Endodermal cell (in vitro differentiated cells): ENCODE data around the gene ZNF398. TPM values are rescaled to one million over a fixed set of nuclear protein-coding genes. Genes with fewer than 3 reads are reported as not detected.

Experiments
- DNase-seq: peaks from one replicate; pipeline ENCODE4 v3.0.0-alpha.2; 2017
- H3K27ac ChIP-seq: 2 replicates; pipeline ENCODE4 v1.5.1; 2013; ENCODE audit warnings: mild to moderate bottlenecking, low read depth, low read length, moderate library complexity
- H3K27me3 ChIP-seq: 2 replicates; pipeline ENCODE4 v1.6.1; 2013; ENCODE audit warnings: mild to moderate bottlenecking, low read length, moderate library complexity; ENCODE audit not compliant: insufficient read depth, control insufficient read depth, poor library complexity, severe bottlenecking
- H3K36me3 ChIP-seq: 2 replicates; pipeline ENCODE4 v1.7.0; 2013; ENCODE audit warnings: mild to moderate bottlenecking, low read length, moderate library complexity; ENCODE audit not compliant: control insufficient read depth, insufficient read depth
- H3K4me1 ChIP-seq: one replicate; pipeline ENCODE4 v1.7.0; 2013; ENCODE audit warnings: low read length; ENCODE audit not compliant: control insufficient read depth, insufficient read depth
- H3K4me3 ChIP-seq: 2 replicates; pipeline ENCODE4 v1.5.1; 2013; ENCODE audit warnings: mild to moderate bottlenecking, low read length, moderate library complexity
- H3K9ac ChIP-seq: 2 replicates; pipeline ENCODE4 v1.6.1; 2013; ENCODE audit warnings: mild to moderate bottlenecking, low read length, moderate library complexity; ENCODE audit not compliant: poor library complexity, severe bottlenecking; ENCODE audit errors: extremely low read depth
- H3K9me3 ChIP-seq: 2 replicates; pipeline ENCODE4 v1.6.1; 2013; ENCODE audit warnings: mild to moderate bottlenecking, low read length, moderate library complexity; ENCODE audit not compliant: control insufficient read depth
- H3K27ac Mint-ChIP-seq: 2 replicates; pipeline ENCODE4 v1.8.0; 2020; ENCODE audit warnings: mixed read lengths
- H3K27me3 Mint-ChIP-seq: 2 replicates; pipeline ENCODE4 v1.8.0; 2021; ENCODE audit warnings: mild to moderate bottlenecking, mixed read lengths; ENCODE audit not compliant: insufficient read depth
- H3K36me3 Mint-ChIP-seq: 2 replicates; pipeline ENCODE4 v1.8.0; 2020; ENCODE audit warnings: low read depth, mixed read lengths
- H3K4me1 Mint-ChIP-seq: 2 replicates; pipeline ENCODE4 v1.8.0; 2020; ENCODE audit warnings: mixed read lengths
- H3K4me3 Mint-ChIP-seq: 2 replicates; pipeline ENCODE4 v1.8.0; 2020; ENCODE audit warnings: mild to moderate bottlenecking, moderate library complexity, mixed read lengths
- H3K9me3 Mint-ChIP-seq: 2 replicates; pipeline ENCODE4 v1.8.0; 2020; ENCODE audit warnings: mild to moderate bottlenecking, mixed read lengths
- CTCF ChIP-seq: fragments of 200-600 bp; sonication (generic); conservative IDR thresholded peaks from 2 replicates; pipeline ENCODE4 v1.5.0; 2021; ENCODE audit warnings: antibody characterized with exemption, mild to moderate bottlenecking
- whole genome bisulfite sequencing, 2 experiments: methylation state at CpG; one replicate each; pipeline versions ENCODE4 v1.1.5 to v1.1.7; 2013; ENCODE audit warnings: missing lambda C conversion rate in 2 of 2, mixed read lengths in 1 of 2; ENCODE audit not compliant: insufficient coverage in 1 of 2, insufficient read length in 1 of 2; 5-methylcytosine and 5-hydroxymethylcytosine counted together
- total RNA-seq, 2 donors: library from RNA; stranded (reverse); fragmentation: NEBNext Ultra II Directional in 1 of 2; extraction: Animal tissue kit (Norgen Biotek cat#: 25700) in 1 of 2; gene quantifications; 2 replicates in 1 of 2; 3 replicates in 1 of 2; pipeline ENCODE4 v1.2.1, GENCODE V29; 2021

The ZNF398 gene
- total RNA-seq, 2 donors from 2014 or later: 13.4 to 21.2 TPM

- Mint-ChIP-seq H3K36me3 (peaks cover 48% of the 10 kb centered on the region), H3K27me3 (no peaks in the 10 kb centered on the region), H3K9me3 (peaks cover 2% of the 10 kb centered on the region), H3K4me1 (no peaks in the 10 kb centered on the region), H3K27ac (no peak overlapping the region), H3K4me3 (no peak overlapping the region)
- Histone ChIP-seq H3K27me3 (no peaks in the 10 kb centered on the region), H3K36me3 (peaks cover 25% of the 10 kb centered on the region), H3K9me3 (no peaks in the 10 kb centered on the region), H3K27ac (no peak overlapping the region), H3K9ac (no peak overlapping the region), H3K4me1 (no peaks in the 10 kb centered on the region), H3K4me3 (no peak overlapping the region)
- 94 to 98% methylated on average over 11 of the region's 11 CpGs for WGBS, 2 experiments
- DNase-seq: no peak
- TF ChIP-seq CTCF: no peak
Measured at GRCh38 chr7:149154056-149154455, 6.8 kb downstream of the ZNF398 start.

- no peaks in the 10 kb centered on the region for H3K27me3 ChIP-seq
- Mint-ChIP-seq H3K4me1 (no peaks in the 10 kb centered on the region), H3K27ac (no peak overlapping the region), H3K36me3 (peaks cover 68% of the 10 kb centered on the region), H3K9me3 (peaks cover 2% of the 10 kb centered on the region), H3K4me3 (no peak overlapping the region), H3K27me3 (no peaks in the 10 kb centered on the region)
- WGBS, 2 experiments: 95 to 98% methylated on average over 6 of the region's 6 CpGs
- no peak for DNase-seq
- H3K4me1 ChIP-seq: no peaks in the 10 kb centered on the region
- no peak overlapping the region for H3K4me3 ChIP-seq
- no peaks in the 10 kb centered on the region for H3K9me3 ChIP-seq
- no peak for TF ChIP-seq CTCF
- H3K9ac ChIP-seq: no peak overlapping the region
- H3K27ac ChIP-seq: no peak overlapping the region
- H3K36me3 ChIP-seq: peaks cover 36% of the 10 kb centered on the region
Measured at GRCh38 chr7:149156898-149157297, 9.6 kb downstream of the ZNF398 start.

GRCh38 chr7:149161241-149161848, 14.1 kb downstream of the ZNF398 start:
- H3K27ac ChIP-seq: no peak overlapping the region
- 80 to 91% methylated on average over 4 to 5 of the region's 5 CpGs for WGBS, 2 experiments
- H3K4me3 Mint-ChIP-seq: no peak overlapping the region

More at GRCh38 chr7:149161241-149161848, 14.1 kb downstream of the ZNF398 start:
- Mint-ChIP-seq H3K4me1 (no peaks in the 10 kb centered on the region), H3K9me3 (peaks cover 2% of the 10 kb centered on the region), H3K27me3 (no peaks in the 10 kb centered on the region), H3K27ac (no peak overlapping the region), H3K36me3 (peaks cover 70% of the 10 kb centered on the region)
- Histone ChIP-seq H3K9me3 (no peaks in the 10 kb centered on the region), H3K4me1 (no peaks in the 10 kb centered on the region), H3K9ac (no peak overlapping the region), H3K36me3 (peaks cover 28% of the 10 kb centered on the region), H3K4me3 (no peak overlapping the region), H3K27me3 (no peaks in the 10 kb centered on the region)
- no peak for TF ChIP-seq CTCF
- DNase-seq: no peak
